ENCODE results near the gene NHSL2.

The NHSL2 gene

DNA sequence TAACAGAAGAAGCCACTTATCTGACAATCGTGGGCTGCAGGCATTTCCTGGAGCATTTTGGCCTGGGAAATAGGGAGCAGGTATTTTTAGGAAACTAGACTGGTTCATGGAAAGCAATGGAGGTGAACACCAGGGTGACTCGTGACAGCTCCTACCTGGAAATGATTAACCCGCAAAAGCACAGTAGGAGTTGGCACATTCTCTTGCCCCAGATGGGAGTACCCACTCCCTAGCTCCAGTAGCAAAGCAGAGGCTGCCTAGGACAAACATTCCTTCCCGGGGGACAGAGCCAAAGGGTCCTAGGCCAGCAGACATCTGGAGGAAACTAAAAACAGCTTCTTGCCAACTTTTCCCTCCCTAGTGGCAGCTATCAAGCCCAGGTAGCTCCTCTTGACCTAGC lies 192.1 kb downstream of the NHSL2 start:
- FAIRE-seq (no peak), DNase-seq (ENCODE audit: insufficient read length, low spot score) (no peak)
- TF ChIP-seq, protein P1, sequence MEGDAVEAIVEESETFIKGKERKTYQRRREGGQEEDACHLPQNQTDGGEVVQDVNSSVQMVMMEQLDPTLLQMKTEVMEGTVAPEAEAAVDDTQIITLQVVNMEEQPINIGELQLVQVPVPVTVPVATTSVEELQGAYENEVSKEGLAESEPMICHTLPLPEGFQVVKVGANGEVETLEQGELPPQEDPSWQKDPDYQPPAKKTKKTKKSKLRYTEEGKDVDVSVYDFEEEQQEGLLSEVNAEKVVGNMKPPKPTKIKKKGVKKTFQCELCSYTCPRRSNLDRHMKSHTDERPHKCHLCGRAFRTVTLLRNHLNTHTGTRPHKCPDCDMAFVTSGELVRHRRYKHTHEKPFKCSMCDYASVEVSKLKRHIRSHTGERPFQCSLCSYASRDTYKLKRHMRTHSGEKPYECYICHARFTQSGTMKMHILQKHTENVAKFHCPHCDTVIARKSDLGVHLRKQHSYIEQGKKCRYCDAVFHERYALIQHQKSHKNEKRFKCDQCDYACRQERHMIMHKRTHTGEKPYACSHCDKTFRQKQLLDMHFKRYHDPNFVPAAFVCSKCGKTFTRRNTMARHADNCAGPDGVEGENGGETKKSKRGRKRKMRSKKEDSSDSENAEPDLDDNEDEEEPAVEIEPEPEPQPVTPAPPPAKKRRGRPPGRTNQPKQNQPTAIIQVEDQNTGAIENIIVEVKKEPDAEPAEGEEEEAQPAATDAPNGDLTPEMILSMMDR (IDR thresholded peaks at IDR 0.05; ENCODE audit: insufficient read depth, missing control alignments), result no peak

DNA sequence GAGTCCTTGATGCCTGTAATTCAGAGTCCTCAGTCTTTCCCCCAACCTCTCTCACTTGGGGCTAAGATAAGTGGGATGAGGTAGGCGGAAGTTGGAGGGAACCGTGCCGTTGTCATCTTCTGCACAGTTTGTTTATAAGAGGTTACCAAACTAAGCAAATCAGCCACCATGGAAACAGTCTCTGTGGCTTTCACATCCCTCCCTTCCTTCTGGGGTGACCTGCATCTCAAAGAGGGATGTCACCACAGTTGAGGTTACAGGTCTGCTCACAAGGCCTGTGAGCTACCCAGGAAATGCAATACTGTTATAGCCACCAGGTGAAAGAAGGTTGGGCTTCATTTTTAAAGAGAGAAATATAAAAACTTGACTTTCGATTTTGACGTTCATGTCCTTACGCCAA lies 194.8 kb downstream of the NHSL2 start:
- no peak for FAIRE-seq
- TF ChIP-seq, protein P1 (IDR thresholded peaks at IDR 0.05; ENCODE audit: insufficient read depth, missing control alignments), result no peak
- no peak for DNase-seq (ENCODE audit: insufficient read length, low spot score)

DNA sequence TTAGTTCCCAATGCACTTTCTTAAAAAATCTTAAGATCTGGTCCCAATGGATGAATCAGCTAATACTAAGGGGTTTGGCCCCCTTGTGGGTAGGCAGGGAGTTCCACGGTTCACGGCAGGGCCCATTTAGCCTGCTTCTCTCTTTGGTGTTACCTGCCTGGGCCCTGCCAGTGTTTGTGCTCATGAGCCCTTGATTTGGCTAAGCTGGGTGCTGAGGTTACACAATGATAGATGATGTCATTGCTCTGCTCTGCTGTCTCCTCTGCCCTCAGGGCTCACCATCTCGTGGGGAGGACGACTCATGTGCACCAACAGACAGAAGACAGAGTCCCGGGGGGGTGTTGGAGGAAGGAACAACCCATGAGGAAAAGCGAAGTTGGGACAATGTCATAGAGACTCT lies 196.7 kb downstream of the NHSL2 start:
- TF ChIP-seq, protein P1 (IDR thresholded peaks at IDR 0.05; ENCODE audit: insufficient read depth, missing control alignments), result no peak
- no peak for DNase-seq (ENCODE audit: insufficient read length, low spot score)
- no peak for FAIRE-seq

DNA sequence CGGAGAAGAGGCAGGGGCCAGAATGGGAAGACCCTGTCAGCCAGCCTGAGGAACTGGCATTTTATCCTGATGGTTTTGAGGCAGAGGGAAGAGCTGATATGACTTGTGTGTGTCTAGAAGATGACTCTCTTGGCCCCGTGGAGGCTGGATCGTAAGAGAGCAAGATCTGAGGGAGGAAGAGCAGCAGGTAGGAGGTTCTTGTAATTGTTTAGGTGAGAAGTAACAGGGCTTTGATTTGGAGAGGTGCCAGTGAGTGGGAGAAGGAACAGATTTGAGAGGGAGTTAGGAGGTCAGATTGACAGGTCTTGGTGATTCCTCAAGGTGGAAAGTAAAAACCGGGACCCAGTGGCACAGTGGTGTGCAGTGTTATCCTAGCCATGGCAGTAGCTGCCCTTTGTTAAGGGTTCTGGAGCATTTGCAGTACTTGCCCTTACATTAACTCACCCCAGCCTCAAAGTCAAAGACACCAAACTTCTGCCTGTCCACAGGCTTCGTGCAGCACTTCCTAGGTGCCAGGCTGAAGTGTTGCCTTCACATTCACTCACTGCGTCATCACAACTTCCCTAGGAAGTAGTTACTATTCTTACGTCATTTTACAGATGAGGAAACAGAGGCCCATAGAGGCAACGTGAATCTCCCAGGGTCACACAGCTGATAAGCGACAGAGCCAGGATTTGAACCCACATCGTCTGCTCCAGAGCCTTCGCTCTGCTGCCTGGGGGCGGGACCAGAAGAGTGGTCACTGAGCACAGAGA lies 197.4 kb downstream of the NHSL2 start:
- FAIRE-seq, result no peak
- DNase-seq (ENCODE audit: insufficient read length, low spot score), result no peak
- TF ChIP-seq, protein P1 (IDR thresholded peaks at IDR 0.05; ENCODE audit: insufficient read depth, missing control alignments), result no peak

DNA sequence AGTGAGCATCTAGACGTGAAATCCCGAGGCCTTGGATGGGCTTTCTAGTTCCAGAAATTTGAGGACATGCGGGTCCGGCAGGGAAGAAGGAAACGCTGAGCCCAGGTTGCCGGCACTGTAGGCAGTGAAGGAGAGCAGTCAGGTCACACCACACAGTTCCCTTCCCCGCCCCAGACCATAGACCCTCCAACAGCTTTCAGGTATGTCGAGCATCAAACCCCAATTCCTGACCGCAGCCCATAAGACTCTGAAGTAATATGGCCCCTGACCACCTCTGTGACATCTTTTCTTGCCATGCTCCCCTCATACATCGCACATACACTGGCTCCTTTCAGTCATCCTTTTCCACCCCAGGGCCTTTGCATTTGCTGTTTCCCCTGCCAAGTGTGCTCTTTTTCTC lies 198.0 kb downstream of the NHSL2 start:
- DNase-seq (ENCODE audit: insufficient read length, low spot score) (no peak), FAIRE-seq (no peak)
- TF ChIP-seq, protein P1 (IDR thresholded peaks at IDR 0.05; ENCODE audit: insufficient read depth, missing control alignments), result no peak

DNA sequence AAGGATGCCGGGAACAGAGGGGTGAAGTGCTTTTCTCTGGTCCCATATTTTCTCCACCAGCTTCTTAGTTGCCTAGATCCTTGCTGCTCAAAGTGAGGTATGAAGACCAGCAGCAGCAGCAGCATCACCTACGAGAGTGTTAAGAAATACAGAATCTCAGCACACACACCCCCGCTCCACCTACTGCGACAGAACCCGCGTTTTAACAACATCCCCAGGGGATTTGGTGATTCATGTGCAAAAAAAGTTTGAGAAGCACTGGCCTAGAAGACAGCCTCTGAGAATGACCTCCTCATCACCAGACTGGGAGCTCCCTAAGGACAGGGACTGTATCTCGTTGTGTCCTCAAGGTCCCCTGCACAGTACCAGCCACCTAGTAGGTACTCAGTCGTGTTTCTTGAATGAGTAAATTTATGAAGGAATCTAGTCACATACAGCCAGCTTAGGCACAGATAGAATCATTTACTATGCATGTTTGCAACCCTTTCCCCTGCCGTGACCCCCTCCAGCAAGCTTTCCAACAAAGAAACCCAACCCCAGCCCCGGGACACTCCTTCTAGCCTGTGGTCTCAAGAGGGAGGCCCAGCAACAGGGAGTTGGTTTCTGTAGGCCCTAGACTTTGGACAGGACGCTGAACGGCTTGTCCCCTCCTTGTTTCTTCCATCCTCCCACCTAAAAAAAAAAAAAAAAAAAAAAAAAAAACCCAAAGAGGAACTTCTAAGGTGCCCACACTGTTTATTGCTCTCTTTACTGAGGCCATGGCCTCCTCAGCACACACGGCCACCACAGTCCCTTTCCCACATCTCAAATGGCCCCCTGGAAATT lies 199.6 kb downstream of the NHSL2 start:
- TF ChIP-seq, protein P1 (IDR thresholded peaks at IDR 0.05; ENCODE audit: insufficient read depth, missing control alignments), result no peak
- DNase-seq (ENCODE audit: insufficient read length, low spot score), result no peak
- FAIRE-seq, result no peak
